GM21737 (cell line): Measurements from ENCODE around the gene PLA2G2F.
"Not testable (repeated sequence)": the region's sequence is repeated elsewhere in the genome, so short reads cannot be mapped to it uniquely, and the experiment has no call there.

Experiments
- ATAC-seq: cut with Tn5 transposase; IDR thresholded peaks from one replicate; pipeline ENCODE4 v1.9.1; 2021; ENCODE audit warnings: mild to moderate bottlenecking, moderate library complexity; ENCODE audit not compliant: unreplicated experiment

PLA2G2F gene

DNA sequence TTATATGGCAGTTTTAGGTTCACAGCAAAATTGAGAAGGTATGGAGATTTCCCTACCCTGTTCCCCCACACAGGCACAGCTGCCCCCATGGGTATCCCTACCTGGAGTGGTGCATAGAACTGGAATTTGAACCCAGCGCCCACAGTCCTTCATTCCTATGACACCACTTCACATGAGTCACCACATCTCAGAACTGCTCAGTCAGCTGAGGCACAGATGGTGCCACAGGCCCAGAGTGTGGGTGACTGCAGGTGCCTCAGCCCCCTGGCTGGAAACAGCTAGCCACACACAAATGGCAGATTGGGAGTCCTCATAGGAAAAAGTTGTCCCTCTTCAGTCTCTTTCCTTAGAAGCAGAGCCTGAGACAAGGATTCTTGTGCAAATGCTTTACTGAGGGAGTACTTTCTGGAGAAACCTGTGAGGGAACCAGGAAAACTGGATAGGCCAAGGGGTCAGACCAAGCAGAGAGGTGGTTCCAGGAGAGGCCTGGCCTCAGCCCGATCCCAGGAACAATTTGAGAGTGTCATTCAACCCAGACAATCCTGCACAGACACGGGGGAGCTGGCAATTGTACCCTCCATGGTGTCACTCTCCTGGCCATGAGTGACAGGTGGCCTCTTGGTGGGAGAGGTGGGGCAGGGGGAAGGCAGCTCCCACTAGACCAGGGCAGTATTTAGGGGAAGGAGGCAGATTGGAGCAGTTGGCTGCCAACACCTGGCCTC is 26.7 kb upstream of the PLA2G2F start:
- ATAC-seq = no peak

DNA sequence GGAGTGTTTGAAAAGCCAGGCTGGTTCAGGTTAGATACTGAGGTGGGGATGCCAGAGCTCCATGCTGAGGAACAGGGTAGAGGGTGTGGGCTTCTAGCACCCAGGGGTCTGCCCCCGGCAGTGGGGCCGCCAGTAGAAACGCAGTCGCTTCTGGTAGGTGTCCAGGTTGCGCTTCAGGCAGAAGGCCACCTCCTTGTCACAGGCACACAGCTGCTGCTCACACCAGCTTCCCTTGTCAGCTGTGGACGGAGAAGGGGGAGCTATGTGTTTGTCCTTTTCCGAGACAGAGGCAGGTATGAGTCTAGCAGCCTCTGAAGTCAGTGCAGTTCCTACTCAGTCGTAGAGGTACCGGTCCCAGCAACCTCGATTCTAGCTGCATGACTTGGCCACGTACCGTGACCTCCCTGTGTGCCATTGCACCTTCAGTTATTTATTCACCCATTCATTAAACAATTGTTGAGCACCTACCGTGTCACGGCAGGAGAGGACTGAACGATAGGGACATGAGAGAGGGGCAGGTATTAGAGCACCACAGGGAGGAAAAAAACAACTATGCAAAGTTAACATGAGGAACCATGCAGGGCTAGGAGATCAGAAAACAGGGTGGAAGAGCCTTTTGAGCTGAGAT is 25.0 kb upstream of the PLA2G2F start:
- no peak for ATAC-seq

DNA sequence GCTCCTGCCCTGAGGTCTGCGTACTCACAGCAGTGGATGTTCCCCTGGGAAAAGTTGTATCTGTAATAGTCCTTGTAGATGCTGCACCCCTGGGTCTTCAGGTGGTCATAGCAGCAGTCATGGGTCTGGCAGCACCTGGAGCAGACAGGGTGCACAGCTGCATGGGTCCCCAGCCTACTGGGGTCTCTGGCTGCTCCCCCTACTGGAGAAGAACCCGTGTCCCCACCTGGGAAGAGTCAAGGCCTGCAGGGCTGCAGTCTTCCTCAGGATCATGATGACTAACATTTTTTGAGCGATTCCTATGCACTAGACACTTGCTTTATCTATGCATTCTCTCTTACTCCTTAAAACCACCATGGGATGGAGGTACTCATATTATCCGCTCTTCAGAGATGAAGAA is 23.6 kb upstream of the PLA2G2F start:
- no peak for ATAC-seq

DNA sequence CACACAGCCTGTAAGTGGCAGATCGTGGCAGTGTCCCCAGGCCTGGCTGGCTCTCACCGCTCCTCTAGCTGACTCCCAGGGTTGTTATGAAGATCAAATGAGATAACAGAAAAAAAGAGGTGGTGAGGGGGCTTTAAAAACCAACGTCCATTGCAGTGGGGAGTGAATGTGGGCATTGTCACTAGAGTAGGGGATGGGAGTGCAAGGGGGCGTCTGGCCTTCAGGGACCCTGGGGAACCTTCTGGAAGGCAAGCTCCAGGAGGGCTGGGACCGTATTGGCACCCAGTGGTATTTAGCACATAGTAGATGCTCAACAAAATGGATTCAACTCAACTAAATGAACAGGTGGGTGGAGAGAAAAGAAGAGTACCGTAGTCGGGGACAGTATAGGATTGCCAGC is 23.2 kb upstream of the PLA2G2F start:
- no peak for ATAC-seq

DNA sequence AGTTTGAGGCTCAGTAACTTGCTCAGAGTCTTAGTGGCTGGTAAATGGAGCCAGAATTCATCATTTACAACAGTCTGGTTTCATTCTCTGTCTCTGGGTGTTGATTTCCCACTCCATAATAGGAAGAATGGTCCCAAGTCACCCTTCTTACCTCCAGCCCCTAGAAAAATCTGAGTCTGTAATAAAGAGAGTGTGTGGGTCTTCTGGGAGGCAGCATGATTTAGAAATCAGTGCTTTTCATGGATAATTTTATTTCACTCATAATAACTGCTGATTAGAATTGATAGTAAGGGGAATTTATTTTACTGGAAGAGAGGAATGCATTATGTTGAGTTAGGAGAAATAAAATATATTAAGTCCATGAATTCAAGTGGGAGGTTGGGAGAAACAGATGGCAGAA is 21.9 kb upstream of the PLA2G2F start:
- no peak for ATAC-seq

DNA sequence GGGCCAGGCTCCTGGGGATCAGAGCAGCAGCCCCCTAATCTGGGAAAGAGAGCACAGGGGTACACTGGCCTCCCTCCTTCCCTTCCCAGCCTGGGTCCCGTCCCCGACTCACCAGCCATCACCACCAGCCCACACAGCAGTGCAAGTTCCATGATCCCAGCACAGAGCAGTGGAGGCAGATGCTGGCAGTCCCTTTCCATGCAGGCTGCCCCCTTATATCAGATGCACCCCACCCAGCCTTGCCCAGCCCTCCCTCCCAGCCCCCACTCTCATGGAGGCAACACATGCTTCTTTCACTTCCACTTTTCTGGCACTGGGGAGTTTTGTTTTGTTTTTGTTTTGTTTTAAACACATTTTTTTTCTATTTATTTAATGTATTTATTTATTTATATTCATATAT is 19.8 kb upstream of the PLA2G2F start, which contains the start of gene PLA2G2D:
TSS of gene PLA2G2D (minus strand) at position 190 of the 400 bp plus-strand sequence. CDS start at position 152, 38 bp downstream.
- ATAC-seq = no peak

DNA sequence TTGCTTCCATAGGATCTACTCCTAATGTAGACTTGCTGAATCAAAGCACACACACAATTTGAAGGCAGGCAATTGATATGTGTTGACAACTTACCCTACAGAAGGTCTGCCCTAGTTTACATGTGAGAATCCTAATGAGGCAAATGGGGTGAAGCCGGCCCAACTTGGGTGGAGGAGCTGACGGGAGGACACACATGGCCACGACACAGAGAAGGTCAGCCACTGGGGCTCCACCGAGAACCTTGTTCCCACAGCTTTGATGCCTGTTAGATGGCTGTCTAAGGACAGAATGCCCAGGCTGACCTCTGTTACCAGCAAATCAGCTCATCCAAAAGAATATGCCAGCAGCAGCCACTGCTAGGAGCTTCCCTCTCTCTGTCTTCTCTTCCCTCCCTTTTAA is 18.3 kb upstream of the PLA2G2F start:
- no peak for ATAC-seq

DNA sequence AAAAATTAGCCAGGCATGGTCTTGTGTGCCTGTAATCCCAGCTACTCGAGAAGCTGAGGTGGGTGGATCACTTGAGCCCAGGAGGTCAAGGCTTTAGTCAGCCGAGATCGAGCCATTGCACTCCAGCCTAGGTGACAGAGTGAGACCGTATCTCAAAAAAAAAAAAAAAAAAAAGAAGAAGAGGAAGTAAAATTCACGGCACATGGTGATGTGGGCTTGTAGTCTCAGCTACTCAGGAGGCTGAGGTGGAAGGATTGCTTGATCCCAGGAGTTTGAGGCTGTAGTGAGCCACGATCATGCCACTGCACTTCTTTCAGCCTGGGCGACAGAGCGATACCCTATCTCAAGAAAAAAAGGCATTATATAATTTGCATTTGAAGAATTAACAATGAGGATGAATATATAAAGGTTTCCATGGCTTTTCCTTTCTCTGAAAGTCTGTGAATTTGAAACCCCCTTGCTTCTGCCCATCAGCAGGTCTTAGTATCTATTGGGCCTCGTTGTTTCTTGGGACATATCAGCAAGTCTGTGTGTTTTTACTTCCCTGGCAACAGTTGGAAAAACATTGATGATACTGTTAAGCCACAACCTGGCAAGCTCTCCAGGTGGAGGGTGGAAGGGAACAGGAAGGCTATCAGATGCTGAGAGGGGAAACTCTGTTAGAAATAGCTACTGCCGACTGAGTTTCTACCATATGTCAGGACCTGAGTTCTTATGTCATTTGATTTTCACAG is 15.2 kb upstream of the PLA2G2F start:
- ATAC-seq = no peak

DNA sequence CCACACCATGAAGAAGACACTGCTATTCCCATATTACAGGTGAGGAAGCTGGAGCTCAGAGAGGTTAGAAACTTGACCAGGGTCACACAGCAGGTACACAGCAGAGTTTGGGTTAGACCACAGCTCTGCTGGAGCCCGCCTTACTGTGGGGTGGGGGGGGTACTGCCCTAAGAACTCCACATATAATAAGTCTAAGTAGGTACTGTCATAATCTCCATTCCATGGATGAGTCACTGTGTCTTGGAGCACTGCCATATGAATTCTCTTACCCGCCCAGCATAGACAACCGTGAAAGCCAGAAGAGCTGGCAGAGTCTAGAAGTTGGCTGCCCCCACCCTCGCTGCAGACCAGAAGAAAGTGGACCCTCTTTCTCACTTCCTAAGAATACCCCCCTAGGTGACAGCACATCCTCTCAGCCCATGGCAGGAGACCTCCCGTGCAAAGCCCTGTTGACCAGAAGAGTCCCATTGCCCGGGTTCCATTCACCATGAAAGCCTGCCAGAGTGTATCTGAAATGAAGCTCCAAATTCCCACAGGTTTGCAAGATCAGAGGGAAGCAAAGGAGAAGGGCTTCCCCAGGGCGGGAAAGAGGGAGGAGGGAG is 14.6 kb upstream of the PLA2G2F start:
- no peak for ATAC-seq

DNA sequence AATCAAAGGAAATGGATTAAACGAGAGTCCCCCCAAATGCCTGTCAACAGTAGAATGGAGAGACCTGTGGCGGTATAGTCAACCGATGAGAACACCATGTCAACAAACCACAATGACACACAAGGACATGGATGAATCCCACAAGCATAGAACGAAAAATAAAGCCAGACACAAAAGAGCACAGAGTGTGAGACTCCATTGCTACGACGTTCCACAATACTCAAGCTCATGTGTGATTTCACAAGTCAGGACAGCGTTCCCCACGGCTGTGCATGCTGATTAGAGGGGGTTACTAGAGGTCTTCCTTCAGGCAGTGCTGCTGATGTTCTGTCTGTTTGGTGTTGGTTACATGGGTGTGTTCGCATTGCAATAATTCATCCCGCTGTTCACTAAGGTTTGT is 14.0 kb upstream of the PLA2G2F start:
- no peak for ATAC-seq

DNA sequence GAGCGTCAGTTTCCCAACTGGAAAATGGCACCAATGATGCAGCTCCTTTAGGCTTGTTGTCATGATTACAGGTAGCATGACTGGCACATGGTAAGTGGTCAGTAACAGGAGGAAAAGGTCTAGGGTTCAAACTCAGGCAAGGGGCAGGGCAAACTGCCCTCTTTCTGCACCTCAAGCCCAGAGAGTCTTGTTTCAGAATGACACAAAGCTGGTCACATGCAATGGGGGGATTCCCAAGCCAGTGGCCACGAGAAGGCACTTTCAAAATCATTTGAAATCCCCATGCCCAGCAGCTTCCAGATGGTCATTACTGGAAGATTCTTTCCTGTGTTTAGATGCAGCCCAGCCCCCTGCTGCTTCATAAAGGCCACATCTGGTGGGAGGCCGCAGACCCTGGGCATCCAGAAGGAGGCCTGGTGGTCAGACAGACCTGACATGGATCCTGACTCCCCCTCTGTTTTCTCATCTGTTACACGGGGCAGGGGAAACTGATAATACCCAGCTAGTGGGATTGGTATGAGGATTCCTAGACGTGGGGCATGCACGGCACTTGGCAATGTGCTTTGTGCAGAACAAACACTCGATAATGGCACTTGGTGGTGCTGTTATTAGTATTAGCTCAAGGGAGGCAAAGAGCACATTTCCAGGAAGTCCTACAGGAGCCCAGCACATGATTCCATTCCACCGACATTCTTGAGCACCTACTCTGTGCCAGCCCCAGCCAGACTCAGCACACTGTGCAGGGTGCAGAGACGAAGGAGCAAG is 12.9 kb upstream of the PLA2G2F start:
- no peak for ATAC-seq

DNA sequence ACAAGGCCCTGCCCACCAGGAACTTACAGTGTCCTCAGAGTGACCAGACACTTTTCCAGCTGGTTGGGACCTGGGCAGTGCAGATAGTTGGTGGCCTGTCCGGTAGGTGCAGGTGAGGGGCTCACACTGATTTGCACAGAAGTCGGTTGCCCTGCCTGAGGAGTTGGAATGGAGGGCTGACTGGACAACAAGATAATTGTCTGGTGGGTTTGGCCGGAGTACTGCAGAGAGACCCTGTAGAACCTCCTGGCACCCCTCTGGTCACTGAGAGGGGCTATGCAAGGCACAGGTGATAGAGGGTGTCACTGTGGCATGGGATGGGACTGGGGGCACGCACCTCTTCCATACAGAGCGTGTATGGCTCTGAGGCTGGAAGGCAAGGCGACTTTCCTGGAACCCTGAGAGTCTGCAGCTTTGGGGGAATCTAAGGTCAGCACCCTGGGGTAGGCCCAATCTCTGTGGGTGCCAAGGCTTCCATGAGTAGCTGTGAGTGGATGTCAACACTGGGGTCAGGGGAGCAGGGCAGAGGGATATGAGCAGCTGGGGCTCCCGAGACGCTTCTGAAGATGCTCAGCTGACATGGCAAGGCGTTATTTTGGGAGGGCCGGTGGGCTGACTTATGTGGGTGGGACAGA is 12.2 kb upstream of the PLA2G2F start:
- ATAC-seq = no peak

DNA sequence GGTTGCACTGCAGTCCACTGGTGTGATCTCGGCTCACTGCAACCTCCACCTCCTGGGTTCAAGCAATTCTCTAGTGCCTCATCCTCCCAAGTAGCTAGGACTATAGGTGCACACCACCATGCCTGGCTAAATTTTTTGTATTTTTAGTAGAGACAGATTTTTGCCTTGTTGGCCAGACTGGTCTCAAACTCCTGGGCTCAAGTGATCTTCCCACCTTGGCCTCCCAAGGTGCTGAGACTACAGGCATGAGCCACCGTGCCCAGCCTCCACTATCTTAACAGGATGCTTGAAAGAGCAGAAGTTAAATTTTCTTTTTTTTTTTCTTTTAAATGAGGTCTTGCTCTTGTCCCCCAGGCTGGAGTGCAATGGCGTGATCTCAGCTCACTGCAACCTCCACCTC is 8.6 kb upstream of the PLA2G2F start:
- not testable (repeated sequence) for ATAC-seq

DNA sequence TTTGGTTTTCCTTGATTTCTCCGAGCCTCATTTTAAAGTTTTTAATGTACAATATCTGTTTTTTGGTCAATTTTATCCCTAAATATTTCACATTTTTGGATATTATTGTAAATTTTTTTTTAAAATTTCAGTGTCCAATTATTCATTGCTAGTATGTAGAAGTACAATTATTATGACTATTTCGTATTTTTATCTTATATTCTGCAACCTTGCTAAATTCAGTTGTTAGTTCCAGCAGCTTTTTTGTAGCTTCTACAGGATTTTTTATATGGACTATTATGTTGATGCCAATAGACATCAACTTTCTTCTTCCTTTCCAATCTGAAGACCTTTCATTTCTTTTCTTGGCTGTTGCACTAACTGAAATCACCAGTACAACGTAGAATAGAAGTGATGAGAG is 4.1 kb upstream of the PLA2G2F start:
- ATAC-seq = no peak

DNA sequence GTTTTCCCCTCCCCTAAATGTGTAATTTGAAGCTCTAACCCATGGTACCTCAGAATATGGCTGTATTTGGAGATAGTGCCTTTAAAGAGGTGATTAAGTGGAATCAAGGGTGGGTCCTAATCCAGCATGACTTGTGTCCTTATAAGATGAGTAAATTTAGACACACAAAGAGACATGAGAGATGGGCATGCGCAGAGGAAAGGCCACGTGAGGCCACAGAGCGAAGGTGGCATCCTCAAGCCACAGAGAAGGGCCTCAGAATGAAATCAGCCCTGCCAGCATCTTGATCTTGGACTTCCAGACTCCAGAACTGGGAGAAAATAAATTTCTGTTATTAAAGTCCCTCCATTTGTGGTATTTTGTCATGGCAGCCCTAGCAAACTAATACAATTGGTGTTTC is 2.9 kb upstream of the PLA2G2F start:
- no peak for ATAC-seq

DNA sequence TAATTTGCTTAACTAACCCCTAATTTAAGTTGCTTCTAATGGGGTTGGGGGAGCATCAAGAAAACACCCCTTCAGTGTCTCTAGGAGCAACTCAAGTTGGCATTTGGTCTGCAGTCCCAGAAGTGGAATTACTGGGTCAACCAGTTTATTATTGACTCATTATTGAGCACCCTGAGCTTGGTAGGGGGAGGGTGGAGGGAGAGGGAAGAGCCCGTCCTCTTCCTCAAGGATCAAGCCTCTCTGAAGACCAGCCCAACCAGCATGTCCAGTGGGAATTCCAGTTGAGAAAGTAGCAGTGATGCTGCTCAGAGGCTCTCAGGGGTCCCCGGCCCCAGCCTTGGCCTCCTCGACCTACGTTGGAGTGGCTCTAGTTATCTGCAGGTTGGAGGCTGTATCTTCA is 2.1 kb upstream of the PLA2G2F start:
- ATAC-seq = no peak

DNA sequence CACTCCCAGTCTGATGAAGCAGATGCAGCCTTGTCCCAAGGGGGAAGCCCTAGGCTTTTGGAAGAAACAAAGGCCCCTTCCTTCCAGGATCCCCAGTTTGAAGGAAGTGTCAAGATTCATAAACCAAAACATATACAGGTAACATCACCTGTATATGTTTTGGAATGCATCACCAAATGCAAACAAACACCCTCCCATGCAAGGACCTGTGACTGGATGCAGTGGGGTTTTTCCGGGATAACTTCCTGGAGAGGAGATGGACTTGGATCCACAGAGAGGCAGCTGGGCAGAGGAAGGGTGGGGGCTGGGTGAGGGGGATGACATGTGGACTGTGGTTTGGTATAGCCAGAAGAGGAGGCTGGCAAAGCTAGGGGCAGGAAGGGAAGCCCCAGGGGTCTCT is 1.5 kb upstream of the PLA2G2F start:
- no peak for ATAC-seq

DNA sequence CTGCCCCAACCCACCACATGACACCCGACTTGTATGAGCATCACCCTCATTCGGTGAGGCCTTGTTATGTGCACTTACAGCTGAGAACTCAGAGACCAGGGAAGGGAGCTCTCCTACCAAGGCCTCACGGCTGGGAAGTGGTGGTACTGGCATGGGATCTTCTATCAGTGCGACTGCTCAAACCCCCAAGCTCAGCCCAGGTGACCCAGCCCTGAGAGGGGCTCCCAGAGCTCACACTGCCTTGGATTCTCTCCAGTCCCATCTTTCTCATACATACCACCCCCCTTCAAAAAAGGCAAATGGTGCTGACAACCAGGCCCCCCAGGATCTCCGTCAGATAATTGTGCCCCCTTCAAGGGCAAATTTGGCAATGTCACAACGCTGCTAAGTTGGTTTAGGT is 777 bp upstream of the PLA2G2F start:
- ATAC-seq = no peak

DNA sequence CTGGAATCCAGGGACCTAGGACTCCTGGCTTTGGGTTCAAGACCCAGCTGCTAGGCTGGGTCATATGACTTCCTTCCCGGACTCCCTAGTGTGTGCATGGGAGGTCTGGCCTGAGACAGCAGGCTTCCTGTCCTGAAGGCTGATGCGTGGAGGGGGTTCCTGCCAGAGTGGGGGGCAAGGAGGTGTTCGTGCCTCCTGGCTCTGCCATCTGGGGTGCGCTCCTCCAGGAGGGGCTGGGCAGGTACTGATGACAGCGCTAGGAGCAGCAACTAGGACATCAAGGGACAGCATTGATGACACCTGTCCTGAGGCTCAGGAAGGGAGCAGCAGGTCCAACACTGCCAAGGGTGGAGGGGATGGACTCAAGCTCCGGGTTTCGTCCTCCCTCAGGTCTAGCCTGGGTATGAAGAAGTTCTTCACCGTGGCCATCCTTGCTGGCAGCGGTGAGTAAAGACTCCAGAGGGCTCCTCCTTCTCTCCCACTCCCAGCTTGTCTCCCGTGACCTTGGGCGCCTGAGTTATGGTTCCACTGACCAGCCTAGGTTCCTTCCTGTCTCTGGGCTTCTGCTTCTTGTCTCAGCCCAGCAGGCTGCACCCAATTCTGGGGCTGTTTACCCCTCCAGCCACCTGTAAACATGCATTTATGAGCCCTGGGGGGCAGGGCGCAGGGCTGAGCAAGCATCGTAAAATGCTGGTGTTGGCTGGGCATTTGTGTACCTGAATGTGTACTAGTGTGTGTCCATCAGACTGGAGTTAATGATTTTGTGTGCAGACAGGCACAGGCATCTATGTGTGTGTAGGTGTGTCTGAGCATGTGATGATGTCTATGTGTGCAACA is 871 bp downstream of the PLA2G2F start:
- no peak for ATAC-seq

DNA sequence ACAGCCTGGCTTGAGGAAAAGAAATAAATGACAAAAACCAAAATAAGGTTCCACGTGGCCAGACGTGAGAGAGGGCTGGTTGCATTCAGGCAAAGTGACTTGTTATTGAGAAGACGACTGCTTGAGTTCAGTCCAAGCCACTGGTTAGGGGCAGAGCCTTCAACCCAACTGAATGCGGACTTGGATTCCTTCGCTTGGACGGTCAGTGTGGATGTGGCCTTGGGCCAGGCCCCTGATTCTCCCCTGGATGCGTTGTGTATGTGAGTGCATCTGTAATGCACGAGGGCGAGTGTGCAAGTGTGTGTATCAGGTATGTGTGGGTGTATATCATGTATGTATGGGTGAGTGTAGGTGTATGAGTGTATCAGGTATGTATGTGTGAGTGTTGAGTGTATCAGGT is 1.9 kb downstream of the PLA2G2F start:
- no peak for ATAC-seq
